ENCODE data around the gene NEK11.

DNA sequence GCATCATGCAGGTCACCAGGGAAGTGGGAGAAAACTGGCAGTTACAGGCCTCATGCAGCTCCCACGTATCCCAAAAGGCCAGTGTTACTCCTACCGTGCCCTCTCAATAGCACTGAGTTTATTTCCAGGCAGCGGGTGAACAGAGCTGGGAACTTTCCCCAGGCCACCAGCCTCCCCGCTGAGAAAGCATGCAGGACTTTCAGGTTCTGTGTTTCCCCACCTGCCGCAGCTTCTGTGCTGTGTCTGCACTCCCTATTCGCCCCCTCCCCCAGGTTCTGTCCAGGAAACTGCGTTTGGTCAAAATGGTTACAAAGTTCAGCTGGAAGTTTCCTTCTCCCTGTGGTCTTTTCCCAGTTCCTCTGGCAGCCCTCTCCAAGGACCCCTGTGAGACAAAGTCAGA is 21.4 kb downstream of the NEK11 start:
- no peak for TF ChIP-seq CTCF (IDR thresholded peaks at IDR 0.05; ENCODE audit: insufficient read depth, low read depth, low read length)
- no peak for TF ChIP-seq EZH2 (IDR thresholded peaks at IDR 0.05; ENCODE audit: insufficient read depth, low read length)
